Measurements from ENCODE around the gene CEACAM5. TPM values are rescaled to one million over a fixed set of nuclear protein-coding genes. Genes with fewer than 3 reads are reported as not detected.

CEACAM5 gene
- total RNA-seq, 1 donor from 2014 or later: not detected

DNA sequence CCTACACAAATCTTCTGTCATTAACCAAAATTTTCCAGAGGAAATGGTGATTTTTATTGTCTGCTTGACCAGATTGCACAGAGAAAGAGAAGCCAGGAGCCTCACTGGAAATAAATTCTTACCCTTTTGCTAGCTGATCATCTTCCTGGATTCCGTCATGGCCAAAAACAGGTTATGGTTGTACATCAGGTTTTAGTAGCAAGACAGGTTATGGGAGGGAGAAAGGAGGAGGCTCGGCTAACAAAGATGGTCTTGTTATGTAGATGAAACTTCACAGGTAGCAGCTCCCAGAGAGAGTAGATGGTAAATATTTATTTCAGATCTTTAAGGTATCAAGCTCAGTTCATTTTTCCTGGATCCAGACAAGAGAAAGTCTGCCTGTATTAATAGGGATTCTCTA lies 68.3 kb downstream of the CEACAM5 start:
- ChIA-PET POLR2A (interaction anchor here (0.7 kb wide), 1 partner anchor 268 kb away, joined by 3 read pairs; no protein-coding TSS in a partner anchor), CTCF (interaction anchor here (1.8 to 2.3 kb wide), 2 partner anchors 16 to 23 kb away, joined by 4 to 9 read pairs; no protein-coding TSS in a partner anchor)
- TF ChIP-seq, protein P1, sequence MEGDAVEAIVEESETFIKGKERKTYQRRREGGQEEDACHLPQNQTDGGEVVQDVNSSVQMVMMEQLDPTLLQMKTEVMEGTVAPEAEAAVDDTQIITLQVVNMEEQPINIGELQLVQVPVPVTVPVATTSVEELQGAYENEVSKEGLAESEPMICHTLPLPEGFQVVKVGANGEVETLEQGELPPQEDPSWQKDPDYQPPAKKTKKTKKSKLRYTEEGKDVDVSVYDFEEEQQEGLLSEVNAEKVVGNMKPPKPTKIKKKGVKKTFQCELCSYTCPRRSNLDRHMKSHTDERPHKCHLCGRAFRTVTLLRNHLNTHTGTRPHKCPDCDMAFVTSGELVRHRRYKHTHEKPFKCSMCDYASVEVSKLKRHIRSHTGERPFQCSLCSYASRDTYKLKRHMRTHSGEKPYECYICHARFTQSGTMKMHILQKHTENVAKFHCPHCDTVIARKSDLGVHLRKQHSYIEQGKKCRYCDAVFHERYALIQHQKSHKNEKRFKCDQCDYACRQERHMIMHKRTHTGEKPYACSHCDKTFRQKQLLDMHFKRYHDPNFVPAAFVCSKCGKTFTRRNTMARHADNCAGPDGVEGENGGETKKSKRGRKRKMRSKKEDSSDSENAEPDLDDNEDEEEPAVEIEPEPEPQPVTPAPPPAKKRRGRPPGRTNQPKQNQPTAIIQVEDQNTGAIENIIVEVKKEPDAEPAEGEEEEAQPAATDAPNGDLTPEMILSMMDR (IDR thresholded peaks at IDR 0.05): no peak
- Mint-ChIP-seq H3K27ac (no peak overlapping the region), H3K9me3 (no peaks in the 10 kb centered on the region), H3K4me1 (no peaks in the 10 kb centered on the region), H3K4me3 (no peak overlapping the region), H3K27me3 (peaks cover 14% of the 10 kb centered on the region), H3K36me3 (ENCODE audit: low read depth) (no peaks in the 10 kb centered on the region)
- intact Hi-C loops (cut with micrococcal nuclease): no loop called here
- ATAC-seq (ENCODE audit: low read depth): no peak
- no peak for DNase-seq

Other genes with a start within 250 kb of the CEACAM5 start
- 11.7 and 12.0 TPM in 2 replicates for gene CEACAM21, start 132.5 kb upstream of the CEACAM5 start, total RNA-seq
- not detected in 2 replicates for gene CEACAM4, start 81.6 kb upstream of the CEACAM5 start, total RNA-seq
- gene CEACAM7, start 20.4 kb upstream of the CEACAM5 start, total RNA-seq: not detected in 2 replicates
- not detected in 2 replicates for gene CEACAM6, start 46.9 kb downstream of the CEACAM5 start, total RNA-seq
- not detected in 2 replicates for gene CEACAM3, start 88.0 kb downstream of the CEACAM5 start, total RNA-seq
- gene LYPD4, start 136.1 kb downstream of the CEACAM5 start, total RNA-seq: not detected in 2 replicates
- gene DMRTC2, start 136.4 kb downstream of the CEACAM5 start, total RNA-seq: not detected in 2 replicates
- gene RPS19, start 151.6 kb downstream of the CEACAM5 start, total RNA-seq: 4,196 and 4,853 TPM in 2 replicates
- gene CD79A, start 168.7 kb downstream of the CEACAM5 start, total RNA-seq: 889 and 943 TPM in 2 replicates
- 351 and 418 TPM in 2 replicates for gene ARHGEF1, start 174.6 kb downstream of the CEACAM5 start, total RNA-seq
- gene ERFL, start 219.8 kb downstream of the CEACAM5 start, total RNA-seq: 0.64 and 1.1 TPM in 2 replicates